HG02981 (cell line): ENCODE measurements around the gene CABLES1.
"Not testable (repeated sequence)": the region's sequence is repeated elsewhere in the genome, so short reads cannot be mapped to it uniquely, and the experiment has no call there.

Experiments used
- ATAC-seq: cut with Tn5 transposase; IDR thresholded peaks from one replicate; pipeline ENCODE4 v1.9.1; 2021; ENCODE audit warnings: mild to moderate bottlenecking, moderate library complexity; ENCODE audit not compliant: unreplicated experiment

Gene CABLES1

DNA sequence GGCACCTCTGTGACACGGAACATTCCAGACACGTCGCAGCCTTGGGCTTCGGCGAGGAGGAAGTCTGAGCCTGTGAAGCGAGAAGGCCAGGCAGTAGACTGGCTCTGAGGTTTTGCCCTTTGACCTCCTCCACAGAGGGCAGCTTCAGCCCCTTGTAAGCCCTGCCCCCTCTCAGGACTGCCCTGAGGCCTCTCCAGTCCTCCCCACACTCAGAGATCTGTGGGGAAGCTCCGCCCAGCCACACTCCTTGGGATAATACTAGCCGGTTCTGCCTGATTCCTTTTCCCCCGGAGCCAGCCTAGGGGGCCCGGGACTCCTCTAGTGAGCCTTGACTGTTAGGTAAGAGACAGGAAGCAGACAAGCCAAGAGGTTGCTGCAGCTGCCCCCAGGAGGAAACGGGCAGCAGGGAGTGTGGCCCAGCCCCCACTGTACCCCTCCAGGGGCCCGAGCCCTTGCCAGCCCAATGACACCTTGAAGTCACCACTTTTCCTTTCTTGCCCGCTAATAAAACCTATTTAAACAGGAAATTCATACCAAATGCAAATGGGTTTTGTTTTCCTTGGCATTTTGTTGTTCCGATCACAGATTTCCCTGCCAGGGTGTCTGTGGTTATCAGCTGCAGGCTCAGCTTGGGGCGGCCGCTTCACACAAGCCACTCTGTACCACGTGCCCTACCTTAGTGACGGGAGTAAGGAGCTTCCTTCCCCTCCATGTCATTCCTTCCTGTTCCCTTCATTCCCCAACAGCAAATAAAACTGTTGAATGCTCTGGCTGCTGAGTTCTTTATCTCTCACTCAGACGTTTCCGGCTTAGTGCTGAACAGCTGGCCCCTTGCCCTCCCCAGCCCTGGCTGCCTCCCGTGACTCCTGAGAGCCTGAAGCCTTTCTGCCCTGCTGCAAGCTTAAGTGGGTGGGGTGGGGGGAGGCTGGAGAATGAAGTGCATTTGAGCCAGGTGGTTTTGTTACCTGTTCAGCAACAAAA is 124.7 kb downstream of the CABLES1 start:
- peak; percentile 40 for ATAC-seq

DNA sequence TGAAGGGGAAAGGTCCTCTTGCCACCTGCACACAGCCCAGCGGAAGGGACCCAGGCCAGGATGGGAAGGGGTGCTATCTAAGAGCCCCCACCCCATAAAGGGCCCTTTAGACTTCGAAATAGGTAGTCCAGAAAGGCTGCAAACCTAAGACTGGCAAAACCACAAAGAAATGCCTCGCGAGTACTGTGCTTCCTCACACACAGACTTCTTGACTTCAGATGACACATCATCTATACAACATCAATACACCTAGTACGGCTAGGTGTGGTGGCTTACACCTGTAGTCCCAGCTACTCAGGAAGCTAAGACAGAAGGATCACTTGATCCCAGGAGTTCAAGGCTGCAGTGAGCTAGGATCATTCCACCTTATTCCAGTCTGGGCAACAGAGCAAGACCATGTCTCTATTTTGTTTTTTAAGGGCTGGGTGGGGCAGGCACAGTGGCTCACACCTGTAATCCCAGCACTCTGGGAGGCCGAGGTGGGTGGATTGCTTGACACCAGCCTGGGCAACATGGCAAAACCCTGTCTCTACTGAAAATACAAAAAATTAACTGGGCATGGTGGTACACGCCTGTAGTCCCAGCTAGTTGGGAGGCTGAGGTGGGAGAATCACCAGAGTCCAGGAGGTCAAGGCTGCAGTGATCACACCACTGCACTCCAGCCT is 125.8 kb downstream of the CABLES1 start:
- ATAC-seq, result no peak

DNA sequence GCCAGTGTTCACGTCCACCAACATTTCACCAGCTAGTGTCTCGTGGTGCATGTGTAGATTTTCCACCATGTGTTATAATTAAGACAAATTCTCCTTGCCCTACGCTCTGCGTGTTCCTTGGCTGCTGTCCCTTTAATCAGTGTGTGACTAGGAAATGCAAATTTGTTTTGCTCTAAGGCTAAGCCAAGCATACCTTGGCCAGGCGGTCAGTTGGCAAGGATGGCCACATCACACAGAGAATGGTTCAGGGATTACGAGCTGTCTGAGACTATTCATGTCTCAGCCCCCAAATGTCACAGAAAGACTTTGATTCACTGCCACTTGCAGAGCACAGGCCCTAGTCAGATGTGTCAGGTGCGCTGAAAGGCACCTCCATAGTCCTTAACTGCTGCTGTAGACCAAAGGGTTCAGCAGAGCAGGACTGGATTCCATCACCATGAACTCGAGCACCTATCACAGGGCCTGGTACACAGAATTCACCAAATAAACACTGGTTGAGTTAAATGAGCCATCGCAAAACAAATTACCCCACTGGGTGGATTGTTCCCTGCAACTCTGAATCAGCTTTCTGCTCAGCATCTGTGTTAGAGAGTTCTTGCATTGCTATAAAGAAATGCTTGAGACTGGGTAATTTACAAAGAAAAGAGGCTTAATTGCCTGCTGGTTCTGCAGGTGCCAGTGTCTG is 128.4 kb downstream of the CABLES1 start:
- ATAC-seq, result no peak

DNA sequence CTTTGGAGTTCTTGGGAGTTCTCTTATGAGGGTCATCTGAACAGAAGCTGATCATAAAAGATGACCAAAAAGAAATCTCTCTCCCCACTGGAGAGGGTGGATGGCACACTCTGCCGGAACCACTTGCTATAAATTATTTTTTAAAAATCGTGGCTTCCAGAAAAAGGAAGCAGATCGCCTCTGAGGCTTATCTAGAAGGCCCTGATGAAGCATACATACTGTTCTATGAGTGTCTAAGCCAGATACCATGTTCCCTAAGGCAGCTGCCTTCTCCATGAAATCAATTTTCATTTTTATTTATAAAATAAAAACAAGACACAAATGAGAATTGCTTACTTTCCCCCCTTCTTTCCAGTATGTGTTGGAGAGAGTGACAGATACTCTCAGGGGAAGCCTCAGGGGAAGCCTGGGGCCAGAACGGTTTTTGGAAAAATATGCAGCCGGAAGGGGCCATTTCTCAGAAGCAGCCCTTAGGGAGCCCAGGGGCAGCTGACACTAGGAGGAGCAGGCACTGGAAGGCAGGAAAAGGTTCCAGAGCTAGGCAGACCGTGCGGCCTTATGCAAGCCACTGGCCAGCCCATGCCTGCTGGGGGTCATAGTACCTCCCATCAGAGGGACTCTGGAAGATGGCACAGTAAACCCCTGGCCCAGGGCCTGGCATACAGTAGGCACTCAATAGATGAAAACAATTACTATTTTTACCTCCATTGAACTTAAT is 130.6 kb downstream of the CABLES1 start:
- ATAC-seq, result no peak

DNA sequence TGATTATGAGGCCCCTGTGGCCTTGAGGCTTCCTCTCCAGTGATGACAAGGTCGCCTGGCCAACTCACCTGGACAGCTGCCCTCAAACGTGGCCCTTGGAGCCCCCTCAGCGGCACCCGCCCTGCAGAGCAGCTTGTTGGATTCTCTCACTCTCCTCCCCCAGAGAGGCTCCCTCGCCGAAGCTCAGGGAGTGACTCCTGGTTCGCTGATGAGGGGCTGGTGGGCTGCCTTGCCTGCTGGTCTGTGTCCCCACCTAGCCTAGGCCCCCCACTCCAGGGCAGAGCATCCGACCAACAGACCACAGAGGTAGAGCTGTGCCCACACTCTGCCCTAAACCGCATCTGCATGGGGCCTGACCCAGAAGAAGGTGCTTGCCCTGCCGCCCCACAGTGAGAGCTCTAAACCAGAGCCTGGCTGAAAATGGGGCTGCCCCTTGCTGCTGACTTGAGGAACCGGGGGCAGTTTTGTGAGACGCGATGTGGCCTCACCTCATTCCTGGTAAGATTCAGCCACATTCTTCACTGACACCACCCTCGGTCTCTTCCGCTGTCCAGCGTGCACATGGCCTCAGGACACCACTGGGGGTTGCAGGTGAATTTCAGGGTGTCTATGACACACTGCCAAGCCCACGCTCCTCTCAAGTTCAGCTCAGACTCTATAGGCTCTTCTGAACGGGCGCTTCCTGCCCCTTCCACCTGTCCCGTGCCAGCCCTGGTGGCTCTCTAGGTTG is 131.6 kb downstream of the CABLES1 start:
- ATAC-seq, result peak; percentile 45

DNA sequence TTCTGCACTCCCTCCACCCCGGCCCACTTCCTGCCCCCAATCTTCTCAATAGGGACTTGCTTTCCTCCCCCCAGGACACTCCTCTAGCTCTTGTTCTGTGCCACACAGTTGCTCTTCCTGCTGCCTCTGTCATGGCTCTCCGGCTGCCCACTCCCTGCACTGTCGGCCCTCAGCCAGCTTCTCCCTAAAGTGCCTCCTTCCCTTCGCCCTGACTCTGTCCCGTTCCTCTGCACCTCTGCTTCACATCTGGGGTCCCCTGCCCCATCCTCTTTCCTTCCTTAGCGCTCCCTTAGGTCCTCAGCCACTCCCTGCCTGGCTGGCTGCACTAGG is 132.1 kb downstream of the CABLES1 start:
- no peak for ATAC-seq

DNA sequence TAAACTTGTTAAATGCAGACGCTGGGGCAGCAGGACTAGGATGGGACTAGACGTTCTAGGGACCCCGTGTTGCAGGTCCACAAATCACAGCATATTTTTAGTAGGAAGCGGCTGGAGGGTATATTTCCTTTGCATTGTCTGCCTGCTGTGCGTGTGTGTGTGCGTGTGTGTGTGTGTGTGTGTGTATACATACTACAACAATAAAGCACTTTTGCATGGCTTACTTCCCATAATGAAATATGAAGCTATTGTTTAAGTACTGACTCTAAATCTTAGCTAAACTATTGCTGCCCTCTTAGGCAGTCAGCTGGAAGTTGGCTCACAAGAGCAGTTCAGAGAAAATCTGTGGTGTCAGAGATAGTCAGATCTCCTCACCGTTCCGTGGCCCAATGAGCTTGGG is 133.4 kb downstream of the CABLES1 start:
- no peak for ATAC-seq

DNA sequence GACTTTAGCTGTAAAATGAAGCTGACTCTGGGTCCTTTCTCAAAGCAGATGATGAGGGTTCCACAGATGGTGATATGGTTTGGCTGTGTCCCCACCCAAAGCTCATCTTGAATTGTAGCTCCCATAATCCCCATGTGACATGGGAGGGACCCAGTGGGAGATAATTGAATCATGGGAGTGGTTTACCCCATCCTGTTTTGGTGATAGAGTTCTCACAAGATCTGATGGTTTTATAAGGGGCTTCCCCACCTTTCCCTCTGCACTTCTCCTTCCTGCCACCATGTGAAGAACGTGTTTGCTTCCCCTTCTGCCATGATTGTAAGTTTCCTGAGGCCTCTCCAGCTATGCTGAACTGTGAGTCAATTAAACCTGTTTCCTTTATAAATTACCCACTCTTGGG is 133.8 kb downstream of the CABLES1 start:
- not testable (repeated sequence) for ATAC-seq

DNA sequence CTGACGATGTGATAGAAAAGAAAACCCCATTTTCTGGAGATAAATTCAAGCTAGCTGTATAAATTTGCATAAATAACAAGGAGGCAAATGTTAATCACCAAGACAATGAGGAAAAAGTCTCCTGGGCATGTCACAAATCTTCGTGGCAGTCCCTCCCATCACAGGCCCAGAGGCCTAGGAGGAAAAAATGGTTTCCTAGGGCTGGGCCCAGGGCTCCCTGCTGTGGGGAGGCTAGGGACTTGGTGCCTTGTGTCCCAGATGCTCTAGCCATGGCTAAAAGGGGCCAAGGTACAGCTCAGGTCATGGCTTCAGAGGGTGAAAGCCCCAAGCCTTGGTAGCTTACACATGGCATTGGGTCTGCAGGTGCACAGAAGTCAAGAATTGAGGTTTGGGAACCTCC is 134.6 kb downstream of the CABLES1 start:
- ATAC-seq, result no peak

DNA sequence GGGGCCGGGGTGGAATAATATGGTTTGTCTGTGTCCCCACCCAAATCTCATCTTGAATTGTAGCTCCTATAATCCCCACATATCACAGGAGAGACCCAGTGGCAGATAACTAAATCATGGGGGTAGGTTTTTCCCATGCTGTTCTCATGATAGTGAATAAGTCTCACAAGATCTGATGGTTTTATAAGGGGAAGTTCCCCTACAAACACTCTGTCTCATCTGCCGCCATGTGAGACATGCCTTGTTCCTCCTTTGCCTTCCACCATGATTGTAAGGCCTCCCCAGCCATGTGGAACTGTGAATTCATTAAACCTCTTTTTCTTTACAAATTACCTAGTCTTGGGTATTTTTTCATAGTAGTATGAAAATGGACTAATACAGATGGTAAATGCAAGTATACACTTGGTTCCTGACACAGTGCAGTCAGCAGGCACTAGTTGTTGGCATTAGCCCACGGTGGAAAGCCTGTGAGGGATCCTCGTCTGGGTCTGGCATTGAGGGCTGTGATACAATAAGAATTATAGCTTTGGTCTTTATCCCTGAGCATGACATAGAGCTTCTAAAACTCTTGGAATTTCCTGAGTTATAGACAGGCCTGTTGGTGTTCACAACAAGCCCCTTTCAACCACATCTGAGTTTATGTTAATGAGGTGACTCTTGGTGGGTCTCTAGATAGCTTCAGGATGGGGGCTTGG is 135.8 kb downstream of the CABLES1 start:
- ATAC-seq, result no peak

DNA sequence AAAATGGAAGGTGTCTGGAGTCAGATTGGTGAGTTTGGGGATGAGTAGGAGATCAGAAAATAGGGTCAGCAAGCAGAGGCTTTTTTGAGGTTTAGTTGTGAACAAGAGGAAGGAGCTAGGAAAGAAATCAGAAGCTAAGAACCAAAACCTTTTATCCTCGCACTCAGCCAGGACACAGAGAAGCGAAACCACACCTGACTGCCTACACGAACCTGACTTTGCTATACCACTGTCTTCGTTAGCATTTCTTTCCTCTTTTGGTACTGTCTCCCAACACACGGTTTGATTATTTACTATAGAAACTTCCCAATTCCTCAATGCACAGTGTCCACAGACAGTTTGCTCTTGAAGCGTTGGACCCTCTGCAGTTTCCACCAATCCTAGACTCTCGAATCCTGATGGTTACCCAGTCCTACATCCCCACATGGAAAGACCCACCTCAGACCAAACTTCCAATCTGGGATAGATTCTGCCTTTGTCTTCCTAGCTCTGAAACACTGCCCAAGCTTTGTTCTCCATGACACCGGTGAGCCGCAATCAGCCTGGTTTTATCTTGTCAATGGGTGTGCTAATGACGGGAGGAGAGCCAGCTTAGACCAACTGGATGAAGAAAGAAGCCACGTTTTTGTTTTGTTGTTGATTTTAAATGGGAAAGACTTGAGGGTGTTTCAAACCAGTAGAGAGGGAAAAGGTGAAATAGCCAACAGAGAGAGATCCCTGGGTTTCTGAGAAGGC is 137.4 kb downstream of the CABLES1 start:
- no peak for ATAC-seq

DNA sequence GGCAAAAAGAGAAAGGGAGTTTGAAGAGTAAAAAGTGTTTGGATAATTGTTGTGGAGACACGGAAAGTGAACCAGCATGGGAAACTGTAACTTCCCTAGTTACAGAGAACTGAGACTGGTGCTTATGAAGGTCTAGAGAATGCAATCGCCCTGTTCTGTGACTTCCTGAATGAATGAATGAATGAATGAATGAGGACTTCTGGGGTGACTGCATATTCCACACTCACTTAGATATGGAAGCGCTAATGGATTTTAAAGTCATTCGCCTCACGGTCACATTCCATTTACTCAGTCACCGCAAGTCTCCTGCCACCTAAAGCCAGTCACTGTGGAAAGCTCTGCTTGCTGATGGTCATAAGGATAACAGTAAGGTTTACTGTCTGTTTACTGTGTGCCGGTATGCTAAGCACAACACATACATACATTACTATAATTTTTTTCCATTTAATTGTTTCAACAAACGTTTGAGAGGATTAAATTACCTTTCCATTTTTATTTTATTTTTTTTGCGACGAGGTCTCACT is 138.2 kb downstream of the CABLES1 start:
- no peak for ATAC-seq

DNA sequence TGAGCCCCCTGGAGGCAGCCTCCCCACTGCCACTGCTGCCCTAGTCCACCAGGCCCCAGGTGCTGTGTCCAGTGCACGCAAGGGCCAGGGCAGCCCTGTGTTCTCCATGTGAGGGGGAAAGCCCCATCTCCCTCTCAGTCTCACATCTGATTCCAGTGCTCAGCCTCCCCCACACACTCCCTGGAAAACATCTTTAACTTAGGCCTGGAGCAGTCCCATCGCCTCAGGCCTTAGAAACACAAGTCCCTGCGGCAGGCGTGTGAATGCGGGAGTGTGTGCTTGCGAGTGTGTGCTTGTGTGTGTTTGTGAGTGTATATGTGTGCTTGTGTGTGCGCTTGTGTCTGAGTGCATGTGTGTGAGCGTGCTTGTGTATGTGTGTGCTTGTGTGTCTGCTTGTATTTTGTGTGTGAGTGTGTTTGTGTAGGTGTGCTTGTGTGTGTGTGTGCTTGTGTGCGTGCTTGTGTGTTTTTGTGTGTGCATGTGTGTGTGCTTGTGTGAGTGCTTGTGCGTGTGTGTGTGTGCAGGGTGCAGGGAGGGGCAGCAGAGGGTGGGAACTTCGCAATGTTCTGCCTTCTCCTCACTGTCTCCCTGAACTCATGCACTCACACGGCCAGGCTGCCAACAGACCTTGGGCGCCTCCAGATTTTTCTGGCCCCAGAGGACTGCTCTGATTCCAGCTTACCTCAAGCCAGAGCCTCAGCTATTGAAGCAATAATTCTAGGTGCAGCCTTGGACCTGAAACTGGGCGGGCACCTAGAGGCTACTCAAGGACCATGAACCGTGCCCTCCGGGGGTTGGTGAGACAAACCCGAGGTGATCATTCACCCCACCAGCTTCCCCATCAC is 139.6 kb downstream of the CABLES1 start:
- ATAC-seq, result no peak

DNA sequence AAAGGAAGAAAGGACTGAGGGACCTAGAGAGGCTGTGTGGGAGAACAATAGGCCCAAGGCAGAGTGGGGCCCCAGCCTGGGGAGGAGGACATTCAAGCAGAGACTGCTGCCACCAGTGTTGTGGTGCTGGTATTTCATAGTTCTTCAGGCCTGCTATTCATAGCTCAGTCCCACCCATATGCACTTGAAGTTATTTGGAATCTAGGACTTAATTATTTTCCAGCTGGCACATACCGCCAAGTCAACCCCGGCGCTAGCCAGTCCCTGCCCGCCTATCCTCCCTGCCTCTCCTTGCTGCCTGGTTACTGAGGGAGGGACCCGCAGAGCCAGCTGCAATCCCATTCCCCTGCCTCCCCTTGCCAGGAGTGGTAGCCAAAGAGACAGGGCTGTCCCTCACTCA is 141.2 kb downstream of the CABLES1 start:
- ATAC-seq, result no peak

DNA sequence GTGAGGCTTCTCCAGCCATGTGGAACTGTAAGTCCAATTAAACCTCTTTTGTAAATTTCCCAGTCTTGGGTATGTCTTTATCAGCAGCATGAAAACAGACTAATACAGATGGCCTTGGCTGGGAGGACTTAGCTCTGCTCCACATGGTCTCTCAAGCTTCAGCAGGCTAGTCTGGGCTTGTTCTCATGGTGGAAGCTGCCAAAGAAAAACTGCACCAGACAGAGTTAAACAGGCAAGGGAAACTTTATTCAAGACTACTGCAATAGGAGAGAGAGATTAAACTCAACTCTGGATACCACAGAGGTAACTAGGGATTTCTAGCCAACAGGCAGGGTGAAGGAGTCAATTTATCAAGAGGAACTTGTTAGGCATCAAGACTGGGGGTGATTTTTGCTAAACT is 142.1 kb downstream of the CABLES1 start:
- no peak for ATAC-seq

DNA sequence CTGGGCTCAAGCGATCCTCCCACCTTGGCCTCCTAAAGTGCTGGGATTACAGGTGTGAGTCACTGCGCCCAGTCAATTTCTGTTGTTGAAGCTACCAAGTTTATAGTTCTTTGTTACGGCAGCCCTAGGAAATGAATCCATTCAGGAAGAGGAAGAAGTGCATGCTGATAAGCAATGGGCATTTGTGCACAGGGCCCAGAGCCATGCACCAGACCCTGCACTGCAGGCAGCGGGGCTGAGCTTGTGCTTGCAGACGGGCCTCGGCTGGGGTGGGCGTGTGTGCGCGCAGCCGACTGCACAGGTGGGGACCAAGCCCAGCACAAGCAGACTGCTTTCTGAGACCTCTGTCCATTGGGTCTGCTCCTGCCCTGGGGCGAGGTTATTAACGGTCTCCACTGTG is 144.6 kb downstream of the CABLES1 start:
- ATAC-seq, result no peak

DNA sequence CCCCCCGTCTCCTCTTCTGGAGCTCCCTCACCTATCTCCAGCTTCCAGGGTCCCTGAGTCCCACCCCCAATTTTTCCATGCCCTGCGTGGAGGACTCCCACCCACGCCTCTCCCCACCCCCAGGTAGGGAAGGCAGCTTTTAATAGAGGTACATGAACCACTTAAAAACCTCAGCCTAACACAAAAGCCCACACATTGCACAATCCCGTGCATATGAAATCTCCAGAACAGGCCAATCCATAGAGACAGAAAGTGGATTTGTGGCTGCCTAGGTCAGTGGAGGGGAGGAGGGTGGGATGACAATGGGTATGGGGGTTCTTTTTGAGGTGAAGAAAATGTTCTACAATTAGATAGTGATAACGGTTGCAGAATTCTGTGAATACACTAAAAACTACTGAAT is 145.6 kb downstream of the CABLES1 start:
- ATAC-seq, result no peak
